ENCODE measurements around the gene FYB1. TPM values are rescaled to one million over a fixed set of nuclear protein-coding genes. Genes with fewer than 3 reads are reported as not detected.

Gene FYB1
- total RNA-seq, 1 experiment from 2014 or later: 0.42 TPM

DNA sequence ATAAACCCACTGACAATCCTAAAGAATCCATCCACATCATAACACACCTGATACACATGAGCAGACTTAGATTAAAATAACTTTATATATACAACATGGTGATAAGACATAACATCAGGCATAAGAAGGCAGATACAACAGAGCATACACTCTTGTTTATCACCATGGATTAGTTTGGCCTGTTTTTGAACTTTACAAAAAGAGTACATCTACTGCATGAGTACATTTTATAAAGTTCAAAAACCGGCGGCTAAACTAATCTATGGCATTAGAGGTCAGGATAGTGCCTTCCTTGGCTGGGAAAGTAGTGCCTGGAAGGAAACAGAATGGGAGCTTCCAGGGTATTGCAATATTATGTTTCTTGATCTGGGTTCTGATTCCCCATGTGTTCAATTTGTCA is 160.3 kb downstream of the FYB1 start:
- H3K9me3 ChIP-seq (ENCODE audit: control insufficient read depth in 1 of 2, insufficient read depth in 1 of 2, low read depth in 1 of 2, low read length in 2 of 2): no peaks in the 10 kb centered on the region
- H3K9me2 ChIP-seq (ENCODE audit: insufficient read depth): no peaks in the 10 kb centered on the region
- H3K27ac ChIP-seq (ENCODE audit: low read depth, low read length): no peak overlapping the region
- ChIA-PET POLR2A (no interaction called here), CTCF (no interaction called here), RAD21 (ENCODE audit: low non-redundant PET in 1 of 2, low total read pairs in 2 of 2, uncharacterized antibody in 2 of 2, unreplicated experiment in 2 of 2) (no interaction called here)
- no peaks in the 10 kb centered on the region for H3K4me1 ChIP-seq (ENCODE audit: control insufficient read depth in 1 of 2, insufficient read depth in 2 of 2, low read length in 2 of 2)
- DNase-seq (ENCODE audit: low read depth, low spot score) (no peak), ATAC-seq (no peak)
- no peak overlapping the region for H3K9ac ChIP-seq (ENCODE audit: low read length)
- H3K4me2 ChIP-seq (ENCODE audit: low read length): no peak overlapping the region
- H3K36me3 ChIP-seq (ENCODE audit: control insufficient read depth in 1 of 2, insufficient read depth in 2 of 2, low read length in 2 of 2): no peaks in the 10 kb centered on the region
- H4K20me1 ChIP-seq (ENCODE audit: insufficient read depth): no peaks in the 10 kb centered on the region
- no TSS peak for BruUV-seq (replicated peaks)
- H2AFZ ChIP-seq (ENCODE audit: low read depth, low read length, poor library complexity, severe bottlenecking): no peak overlapping the region
- peaks cover 36% of the 10 kb centered on the region for H3K79me2 ChIP-seq (ENCODE audit: insufficient read depth, low read length)
- H3K4me3 ChIP-seq (replicated peaks in 1 of 2; ENCODE audit: low read depth in 1 of 2, low read length in 2 of 2): no peak overlapping the region
- TF ChIP-seq ELF1 (IDR thresholded peaks at IDR 0.05; ENCODE audit: borderline replicate concordance, low read depth) (no peak), RAD21 (IDR thresholded peaks at IDR 0.05; ENCODE audit: low read depth) (no peak), EZH2phosphoT487 (IDR thresholded peaks at IDR 0.05; ENCODE audit: borderline replicate concordance) (no peak), TCF7L2 (IDR thresholded peaks at IDR 0.05; ENCODE audit: borderline replicate concordance, extremely low read depth, insufficient read depth, insufficient read length) (no peak), ZFX (IDR thresholded peaks at IDR 0.05) (no peak)
- TF ChIP-seq, protein P1, sequence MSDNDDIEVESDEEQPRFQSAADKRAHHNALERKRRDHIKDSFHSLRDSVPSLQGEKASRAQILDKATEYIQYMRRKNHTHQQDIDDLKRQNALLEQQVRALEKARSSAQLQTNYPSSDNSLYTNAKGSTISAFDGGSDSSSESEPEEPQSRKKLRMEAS (IDR thresholded peaks at IDR 0.05): no peak
- TF ChIP-seq, protein P2, sequence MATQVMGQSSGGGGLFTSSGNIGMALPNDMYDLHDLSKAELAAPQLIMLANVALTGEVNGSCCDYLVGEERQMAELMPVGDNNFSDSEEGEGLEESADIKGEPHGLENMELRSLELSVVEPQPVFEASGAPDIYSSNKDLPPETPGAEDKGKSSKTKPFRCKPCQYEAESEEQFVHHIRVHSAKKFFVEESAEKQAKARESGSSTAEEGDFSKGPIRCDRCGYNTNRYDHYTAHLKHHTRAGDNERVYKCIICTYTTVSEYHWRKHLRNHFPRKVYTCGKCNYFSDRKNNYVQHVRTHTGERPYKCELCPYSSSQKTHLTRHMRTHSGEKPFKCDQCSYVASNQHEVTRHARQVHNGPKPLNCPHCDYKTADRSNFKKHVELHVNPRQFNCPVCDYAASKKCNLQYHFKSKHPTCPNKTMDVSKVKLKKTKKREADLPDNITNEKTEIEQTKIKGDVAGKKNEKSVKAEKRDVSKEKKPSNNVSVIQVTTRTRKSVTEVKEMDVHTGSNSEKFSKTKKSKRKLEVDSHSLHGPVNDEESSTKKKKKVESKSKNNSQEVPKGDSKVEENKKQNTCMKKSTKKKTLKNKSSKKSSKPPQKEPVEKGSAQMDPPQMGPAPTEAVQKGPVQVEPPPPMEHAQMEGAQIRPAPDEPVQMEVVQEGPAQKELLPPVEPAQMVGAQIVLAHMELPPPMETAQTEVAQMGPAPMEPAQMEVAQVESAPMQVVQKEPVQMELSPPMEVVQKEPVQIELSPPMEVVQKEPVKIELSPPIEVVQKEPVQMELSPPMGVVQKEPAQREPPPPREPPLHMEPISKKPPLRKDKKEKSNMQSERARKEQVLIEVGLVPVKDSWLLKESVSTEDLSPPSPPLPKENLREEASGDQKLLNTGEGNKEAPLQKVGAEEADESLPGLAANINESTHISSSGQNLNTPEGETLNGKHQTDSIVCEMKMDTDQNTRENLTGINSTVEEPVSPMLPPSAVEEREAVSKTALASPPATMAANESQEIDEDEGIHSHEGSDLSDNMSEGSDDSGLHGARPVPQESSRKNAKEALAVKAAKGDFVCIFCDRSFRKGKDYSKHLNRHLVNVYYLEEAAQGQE (IDR thresholded peaks at IDR 0.05; ENCODE audit: low read depth): no peak
- H3K27me3 ChIP-seq (ENCODE audit: insufficient read depth, low read length): no peaks in the 10 kb centered on the region
- intact Hi-C loops (cut with micrococcal nuclease): no loop called here

Data from HCT116 (cell line).